ENCODE measurements around the gene HOXD10.

The HOXD10 gene

DNA sequence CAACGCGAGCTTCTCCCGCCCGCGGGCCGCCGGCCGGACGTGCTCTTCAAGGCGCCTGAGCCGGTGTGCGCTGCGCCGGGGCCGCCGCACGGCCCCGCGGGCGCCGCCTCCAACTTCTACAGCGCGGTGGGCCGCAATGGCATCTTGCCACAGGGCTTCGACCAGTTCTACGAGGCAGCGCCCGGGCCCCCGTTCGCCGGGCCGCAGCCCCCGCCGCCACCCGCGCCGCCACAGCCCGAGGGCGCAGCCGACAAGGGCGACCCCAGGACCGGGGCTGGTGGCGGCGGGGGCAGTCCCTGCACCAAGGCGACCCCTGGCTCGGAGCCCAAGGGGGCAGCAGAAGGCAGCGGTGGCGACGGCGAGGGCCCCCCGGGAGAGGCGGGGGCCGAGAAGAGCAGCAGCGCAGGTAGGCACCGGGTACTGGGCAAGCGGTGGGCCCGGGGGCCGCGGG lies 8.8 kb upstream of the HOXD10 start:
- peak; percentile 57 for DNase-seq

DNA sequence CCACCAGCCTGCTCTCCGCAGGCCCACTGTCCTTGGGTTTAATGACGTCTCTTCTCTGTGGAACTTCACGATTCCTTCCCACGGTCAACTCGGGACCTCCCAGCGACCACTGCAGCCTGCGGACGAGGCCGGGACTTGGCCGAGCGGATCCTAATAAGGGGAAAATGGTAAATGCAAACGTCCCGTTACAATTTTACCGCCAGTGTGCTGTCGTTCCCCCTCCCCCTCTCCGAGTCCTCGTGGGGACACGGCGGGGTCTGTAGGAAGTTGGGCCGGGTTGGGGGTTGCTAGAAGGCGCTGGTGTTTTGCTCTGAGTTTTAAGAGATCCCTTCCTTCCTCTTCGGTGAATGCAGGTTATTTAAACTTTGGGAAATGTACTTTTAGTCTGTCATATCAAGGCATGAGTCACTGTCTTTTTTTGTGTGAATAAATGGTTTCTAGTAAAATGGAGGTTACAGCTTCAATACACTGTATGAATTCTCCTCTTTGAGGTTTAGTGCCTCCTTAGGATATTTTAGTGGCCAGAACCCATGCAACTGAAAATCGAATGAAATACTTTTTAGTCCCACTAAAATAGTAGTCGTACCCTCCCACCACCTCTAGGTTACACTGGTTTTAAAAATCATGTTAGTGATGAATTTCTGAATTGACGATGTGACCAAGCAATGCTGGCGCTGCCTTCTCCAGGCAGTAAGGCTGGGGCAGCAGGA lies 7.2 kb upstream of the HOXD10 start:
- peak; percentile 46 for DNase-seq

DNA sequence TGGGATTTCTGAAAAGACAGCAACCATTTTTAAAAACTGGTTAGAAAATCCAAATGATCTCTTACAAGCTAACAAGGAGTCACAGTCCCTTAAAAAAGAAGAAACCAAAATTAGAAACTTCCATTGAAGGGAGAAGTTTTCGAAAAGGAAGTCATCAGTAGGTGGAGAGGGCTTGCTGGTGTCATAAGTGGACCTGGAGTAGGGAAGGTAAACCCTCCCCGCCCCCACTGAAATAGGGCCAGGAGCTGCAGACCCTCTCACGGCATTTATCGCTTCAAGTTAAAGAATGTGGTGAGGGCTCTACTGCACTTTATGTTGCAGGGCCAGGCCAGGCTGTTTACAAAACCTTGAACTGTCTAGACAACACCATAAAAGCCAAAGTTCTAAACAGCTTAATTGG lies 6.6 kb upstream of the HOXD10 start:
- DNase-seq, result peak; percentile 42

DNA sequence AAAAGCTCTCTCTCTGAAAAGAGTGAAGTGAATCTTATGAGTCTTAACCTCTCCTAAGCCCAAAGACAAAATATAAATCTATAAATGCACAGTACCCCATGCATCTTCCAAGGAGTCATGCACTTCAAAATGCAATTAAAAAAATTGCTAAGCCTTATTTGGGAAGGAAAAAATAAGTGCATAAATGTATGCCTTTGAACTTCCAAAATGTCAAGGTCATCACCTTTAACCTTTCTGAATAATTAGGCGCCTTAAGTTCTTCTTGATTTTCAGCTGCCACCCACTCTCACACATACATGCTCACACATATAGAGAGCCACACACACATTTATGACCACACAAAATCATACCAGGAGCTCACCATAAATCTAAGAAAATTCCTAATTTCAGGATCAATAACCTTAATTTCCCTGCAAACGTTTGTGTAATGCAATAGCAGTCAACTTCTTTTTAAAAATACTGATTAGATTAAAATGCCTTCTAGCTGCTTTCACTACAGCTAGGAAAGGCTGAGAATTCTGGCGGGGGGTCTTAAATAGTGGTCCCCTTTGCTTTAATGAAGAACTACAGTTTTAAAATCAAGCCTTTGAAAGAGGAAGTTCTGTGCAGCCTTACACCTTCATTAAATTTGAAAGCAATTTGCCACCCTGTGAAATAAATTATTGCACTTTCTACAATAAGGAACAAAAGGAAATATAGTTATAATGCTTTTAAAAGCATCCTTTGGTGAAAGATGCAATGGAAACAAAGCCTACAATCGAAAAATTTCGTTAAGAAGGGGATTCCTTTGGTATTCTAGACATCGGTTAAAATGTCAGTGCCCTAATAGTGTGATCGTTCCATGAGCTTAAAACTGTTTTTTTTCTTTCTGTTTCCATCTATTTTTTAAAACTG lies 5.9 kb upstream of the HOXD10 start:
- DNase-seq, result peak; percentile 40

DNA sequence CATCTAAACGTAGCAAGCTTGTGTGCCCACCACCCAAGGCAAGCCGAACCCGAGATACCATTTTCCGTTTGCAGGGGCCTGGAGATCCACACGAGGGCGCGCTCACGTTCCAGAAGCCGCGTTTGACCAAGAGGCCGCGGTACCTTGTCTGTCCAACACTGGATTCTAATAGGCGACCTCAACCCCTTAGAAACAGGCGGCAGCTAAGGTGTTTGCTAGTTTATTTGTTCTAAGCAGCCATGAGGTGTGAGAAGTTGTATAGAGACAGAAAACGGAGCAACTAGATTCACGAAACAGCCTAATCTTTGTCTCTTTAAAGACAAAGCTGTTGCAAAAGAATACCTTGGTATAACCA lies 5.3 kb upstream of the HOXD10 start:
- peak; percentile 91 for DNase-seq

DNA sequence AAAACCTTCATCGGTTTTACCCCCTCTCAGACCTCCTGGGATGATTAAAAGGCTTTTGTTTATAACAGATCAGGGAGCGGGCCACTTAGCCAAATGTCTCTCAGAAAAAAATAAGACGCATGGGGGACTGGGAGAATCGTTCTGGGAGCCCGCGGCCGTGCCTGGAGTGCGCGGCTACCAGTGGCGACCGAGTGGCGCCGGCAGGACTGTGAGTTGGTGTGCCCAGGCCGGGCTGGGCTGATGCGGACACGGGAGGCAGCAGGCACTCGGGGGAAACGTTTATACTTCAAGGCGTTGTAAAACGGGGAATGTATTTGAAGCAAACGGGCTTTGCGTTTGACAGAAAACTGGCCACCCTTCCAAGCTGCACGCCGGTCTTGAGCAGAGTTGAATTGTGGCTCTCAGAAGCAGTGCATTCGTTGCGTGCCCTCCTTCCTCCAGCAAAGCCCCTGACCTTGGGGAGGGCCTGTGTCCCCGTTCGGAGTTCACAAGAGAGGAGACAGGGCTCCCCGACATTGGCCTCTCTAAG lies 4.7 kb upstream of the HOXD10 start:
- peak; percentile 58 for DNase-seq

DNA sequence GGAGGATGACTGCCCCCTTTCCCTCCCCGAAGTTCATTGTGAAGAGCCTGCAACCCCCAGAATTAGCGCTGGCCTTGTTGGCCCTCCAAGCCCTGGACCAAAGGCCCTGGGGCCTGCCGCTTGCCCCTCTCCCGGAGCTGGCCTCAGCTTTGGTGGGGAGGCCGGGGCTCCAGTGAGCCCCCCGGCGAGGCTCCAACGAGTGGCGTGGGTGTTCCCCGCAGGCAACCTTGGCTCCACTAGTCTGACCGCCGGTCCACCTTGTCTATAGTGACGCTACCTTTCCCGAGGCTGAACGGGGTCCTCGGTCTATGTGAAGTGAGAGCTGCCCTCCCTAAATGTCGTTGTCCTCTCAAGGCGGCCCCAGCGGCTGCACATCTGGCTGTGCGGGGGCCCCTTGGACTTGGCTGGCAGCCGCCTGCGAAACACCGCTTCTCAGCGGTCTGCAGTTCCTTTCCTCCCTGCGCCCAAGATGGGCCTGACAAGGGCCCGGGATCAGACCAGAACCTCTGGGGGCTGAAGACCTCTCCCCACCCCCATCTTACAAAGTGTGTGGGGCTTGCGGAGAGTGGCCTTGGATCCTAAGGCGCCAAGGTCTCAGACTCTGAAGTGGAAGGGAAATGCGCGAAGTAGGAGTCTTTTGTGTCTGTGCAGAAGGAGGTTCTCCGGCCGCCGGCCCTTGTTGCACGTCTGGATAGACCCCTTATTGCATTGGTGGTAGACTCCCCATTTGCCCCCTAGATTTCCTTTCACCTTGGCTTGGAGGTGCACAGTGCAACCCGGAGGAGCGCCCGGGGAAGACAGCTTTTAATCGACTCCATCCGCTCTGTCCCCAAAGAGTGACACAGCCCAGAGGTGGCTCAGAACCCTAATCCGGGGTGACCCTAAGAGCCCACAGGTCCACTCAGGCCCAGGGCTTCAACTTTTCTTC lies 3.9 kb upstream of the HOXD10 start:
- DNase-seq, result peak; percentile 56

DNA sequence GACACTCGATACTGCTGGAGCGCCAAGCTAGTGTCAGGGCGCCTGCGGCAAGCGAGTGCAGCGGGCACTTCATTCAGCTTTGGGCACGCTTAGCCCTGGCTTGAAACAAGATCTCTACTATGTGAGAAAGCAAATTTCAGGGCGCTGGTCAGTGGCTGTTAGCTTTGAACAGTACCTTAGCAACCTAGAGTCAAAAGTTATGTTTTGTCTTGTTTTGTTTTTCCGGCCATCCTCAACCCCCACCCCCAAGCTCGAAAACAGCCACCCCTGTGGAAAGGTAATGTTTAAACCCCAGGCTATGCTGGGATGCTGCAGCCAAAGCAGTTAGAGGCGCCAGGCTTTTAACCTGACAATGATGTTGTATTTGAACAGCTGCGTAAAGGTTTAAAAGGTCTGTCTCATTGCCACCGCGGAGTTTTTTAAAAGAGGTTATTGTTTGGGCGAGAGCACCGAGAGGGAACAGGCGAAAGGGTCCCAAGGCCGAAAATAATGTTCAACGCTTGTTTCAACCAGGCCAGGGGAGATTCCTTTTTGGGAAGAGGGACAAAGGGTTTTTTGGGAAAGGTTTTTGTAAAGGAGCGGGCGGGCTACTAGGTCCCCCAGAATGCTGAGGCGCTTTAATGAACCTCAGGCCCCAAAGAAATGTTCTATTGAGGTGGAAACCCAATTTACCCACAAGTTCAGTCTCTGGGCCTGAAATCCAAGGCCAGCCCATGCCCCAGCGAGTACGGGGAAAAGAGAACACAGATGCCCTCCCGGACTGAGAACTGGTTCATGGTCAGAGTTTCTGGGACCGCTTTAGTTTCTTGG lies 2.3 kb upstream of the HOXD10 start:
- peak; percentile 96 for DNase-seq

DNA sequence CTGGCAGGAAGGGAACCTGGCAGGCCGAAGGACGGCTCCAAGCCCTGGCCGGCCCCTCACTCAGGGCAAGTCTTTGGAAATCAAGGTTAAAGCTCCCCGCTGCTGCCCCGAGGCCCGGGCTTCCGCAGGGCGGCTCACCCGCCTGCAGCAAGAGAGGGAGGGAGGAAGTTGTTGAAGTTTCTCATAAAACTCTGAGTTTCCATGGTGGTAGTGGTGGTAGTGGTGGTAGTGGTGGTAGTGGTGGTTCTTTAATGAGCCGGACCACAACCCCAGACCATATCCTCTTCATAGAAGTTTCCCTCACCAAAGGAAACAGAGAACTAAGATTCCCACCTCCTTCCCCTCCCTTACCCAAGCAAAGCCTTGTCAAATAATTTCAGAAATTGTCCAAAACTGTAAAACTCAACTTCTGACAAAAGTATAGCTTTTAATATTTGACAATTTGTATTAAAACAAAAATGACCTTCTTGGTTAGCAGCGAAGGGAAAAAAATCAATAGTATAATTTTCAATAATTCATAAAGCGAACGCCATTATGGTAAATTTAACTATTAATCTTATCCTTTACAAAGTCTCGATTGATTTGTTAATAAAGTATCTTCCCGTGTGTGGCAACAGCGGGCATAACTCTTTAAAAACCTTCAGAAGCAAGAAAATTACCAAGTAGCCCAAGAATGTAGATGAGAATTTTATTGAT lies 1.5 kb upstream of the HOXD10 start:
- DNase-seq, result peak; percentile 34

DNA sequence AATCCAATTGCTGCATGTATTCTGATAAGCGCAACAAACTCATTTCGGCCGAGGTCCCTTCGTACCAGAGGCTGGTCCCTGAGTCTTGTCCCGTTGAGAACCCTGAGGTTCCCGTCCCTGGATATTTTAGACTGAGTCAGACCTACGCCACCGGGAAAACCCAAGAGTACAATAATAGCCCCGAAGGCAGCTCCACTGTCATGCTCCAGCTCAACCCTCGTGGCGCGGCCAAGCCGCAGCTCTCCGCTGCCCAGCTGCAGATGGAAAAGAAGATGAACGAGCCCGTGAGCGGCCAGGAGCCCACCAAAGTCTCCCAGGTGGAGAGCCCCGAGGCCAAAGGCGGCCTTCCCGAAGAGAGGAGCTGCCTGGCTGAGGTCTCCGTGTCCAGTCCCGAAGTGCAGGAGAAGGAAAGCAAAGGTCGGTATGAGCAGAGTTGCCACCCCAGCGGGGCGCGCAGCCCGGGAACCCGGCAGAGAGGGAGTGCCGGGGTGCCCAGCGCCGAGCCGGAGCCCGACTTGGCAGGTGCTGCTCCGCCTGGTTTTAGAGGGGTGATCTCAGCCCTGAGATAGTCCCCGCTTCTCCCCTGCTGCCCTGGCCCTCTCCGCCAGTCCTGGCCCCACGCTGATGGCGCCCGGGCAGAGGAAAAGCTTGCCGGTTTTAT lies 714 bp downstream of the HOXD10 start:
- no peak for DNase-seq

DNA sequence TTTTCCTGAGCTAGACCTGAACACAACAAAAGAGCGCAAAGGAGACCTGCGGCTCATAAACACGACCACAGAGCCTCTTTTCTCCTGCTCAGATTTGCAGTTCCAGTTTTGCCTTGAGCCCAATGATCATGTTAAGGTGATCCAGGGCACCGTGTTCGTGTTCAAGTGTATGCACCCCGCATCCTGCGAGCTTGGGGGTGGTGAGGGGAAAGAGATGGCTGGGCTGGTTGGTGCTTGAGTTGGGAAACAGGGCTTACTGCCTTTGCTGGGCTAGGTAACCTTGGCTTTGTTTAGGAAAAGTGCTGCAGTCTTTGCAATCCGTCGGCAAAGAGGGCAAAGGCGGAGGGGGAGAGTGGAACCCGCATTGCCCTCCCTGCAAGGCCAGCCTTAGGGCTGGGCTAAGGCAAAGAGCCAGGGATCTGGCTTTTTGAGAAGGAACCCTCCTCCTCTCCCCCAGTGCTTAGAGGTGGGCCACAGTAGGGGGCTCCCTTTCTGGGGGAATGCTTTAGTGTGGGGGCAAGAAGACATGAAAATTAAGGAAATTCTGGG lies 1.3 kb downstream of the HOXD10 start:
- no peak for DNase-seq

DNA sequence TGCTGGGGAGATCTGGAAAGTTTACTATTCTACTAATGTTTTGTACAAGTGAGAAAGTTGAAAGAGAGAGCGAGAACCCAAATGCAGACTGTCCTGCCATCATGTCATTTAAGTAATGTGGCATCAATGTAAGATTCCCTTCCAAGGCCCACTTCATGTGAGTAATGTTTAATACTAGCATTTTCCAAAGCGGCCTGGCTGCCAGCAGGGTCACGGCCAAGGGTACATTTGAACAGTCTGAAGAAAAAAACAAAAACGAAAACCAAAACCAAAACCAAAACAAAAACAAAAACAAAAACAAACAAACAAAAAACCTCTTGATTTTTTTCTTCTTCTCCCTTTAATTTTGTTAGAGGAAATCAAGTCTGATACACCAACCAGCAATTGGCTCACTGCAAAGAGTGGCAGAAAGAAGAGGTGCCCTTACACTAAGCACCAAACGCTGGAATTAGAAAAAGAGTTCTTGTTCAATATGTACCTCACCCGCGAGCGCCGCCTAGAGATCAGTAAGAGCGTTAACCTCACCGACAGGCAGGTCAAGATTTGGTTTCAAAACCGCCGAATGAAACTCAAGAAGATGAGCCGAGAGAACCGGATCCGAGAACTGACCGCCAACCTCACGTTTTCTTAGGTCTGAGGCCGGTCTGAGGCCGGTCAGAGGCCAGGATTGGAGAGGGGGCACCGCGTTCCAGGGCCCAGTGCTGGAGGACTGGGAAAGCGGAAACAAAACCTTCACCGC lies 2.2 kb downstream of the HOXD10 start:
- no peak for DNase-seq

DNA sequence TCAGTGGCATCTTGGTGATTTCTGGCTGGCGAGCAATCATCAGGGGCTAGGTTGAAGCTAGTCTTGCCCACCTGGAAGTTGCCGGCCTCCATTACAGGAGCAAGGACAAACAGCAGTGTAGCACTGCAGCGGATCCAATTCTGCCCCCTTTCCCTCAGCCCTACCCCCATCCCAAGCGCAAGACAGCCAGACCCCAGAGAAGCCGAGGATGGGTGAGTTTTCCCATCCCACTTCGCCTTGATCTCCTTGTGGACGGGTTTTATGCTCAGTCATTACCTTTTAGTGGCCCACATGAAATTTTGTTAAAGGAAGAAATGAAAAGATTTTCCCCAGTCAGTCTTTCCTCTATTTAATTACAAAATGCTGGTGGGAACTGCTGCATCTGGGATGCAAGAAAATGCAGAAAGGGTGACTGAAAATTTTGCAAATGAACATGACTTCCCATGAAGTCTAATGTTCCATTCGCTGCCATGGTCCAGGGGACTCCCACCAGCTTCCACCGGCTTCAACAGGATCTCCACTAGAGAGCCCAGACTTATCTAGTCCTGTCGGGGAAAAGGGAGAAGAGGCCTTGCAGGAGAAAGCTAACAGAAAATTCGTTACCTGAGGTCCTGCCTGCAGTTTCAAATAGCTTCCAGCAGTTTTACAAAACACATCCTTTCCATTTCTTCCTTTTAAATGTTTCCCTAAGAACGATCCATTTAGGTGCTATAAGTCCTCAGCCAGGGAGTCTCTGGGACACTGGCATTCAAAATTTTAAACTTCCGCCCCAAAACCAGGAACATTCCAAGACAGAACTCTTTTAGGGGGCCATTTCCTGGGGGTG lies 4.0 kb downstream of the HOXD10 start:
- DNase-seq, result no peak

DNA sequence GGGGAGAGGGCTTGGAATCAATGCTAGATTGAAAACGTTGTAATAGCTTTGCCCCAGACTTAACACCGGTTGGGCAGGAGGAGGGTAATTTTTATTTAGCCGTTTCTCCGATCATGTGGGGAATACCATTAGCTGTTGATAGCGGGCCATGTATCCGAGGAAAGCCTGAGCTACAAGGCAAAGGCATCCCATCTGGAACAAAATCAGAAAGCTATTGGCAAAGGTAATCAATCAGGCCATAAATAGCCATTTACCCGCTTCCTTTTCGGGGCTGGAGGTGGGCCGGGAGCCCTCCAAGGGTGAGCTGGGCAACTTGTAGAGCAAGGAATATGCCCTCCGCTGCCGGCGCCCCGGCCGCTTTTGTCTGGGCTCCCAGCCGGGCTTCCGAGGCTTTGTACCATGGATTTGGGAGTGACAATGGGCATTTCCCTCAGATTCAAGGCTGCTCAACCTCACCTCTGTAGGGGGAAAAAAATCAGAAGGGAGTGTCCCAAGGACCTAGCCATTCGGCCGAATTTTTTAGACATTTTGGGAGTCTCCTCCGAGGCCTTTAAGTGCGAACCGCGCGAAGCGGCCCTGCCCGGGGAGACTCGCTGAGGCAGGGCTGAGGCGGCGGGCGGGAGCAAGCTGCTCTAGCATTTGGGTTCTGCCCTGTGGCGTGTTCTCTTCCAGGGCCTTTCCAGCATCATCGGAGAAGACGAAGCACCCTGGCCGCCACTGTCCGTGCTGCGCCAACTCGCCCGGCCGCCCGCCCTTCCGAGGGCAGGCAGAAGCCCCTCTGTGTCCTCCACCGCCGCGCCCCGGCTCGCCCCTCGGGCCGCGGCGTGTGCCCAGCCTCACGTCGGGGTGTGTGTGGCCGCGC lies 4.8 kb downstream of the HOXD10 start:
- DNase-seq, result no peak

DNA sequence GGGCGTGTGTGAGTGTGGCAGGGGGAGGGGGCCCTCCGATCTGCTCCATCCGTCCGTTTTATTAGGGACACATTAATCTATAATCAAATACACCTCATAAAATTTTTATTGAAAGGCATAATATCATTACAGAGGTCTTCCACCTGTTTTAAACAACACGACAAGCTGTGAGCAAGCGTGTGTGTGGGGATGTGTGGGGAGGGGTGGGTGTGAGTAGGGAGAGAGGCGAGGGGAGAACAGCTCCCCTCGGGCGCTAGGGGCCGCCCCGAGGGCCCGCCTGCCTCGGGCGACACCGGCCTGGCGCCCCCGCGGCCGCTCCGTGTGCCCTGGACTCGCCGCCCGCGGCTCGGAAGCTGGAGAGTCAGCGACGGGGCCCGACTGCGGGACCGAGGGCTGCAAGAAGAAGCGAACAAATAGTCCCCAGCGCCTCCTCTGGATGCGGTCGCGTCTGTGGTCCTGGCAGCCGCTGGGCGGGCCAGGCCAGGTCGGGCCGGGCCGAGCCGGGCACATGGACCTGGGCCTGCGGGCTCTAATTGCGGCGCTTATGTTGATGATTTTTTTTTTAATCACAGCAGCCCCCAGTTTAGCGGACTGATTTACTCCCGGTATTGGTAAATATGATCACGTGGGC lies 5.6 kb downstream of the HOXD10 start:
- DNase-seq, result no peak

DNA sequence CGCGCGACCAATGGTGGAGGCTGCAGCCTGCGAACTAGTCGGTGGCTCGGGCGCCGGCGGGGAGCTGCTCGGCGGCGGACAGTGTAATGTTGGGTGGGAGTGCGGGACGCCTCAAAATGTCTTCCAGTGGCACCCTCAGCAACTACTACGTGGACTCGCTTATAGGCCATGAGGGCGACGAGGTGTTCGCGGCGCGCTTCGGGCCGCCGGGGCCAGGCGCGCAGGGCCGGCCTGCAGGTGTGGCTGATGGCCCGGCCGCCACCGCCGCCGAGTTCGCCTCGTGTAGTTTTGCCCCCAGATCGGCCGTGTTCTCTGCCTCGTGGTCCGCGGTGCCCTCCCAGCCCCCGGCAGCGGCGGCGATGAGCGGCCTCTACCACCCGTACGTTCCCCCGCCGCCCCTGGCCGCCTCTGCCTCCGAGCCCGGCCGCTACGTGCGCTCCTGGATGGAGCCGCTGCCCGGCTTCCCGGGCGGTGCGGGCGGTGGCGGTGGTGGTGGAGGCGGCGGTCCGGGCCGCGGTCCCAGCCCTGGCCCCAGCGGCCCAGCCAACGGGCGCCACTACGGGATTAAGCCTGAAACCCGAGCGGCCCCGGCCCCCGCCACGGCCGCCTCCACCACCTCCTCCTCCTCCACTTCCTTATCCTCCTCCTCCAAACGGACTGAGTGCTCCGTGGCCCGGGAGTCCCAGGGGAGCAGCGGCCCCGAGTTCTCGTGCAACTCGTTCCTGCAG lies 6.3 kb downstream of the HOXD10 start, which contains the start of gene HOXD9:
HOXD9 (plus strand) TSS at position 37 of the 728 bp plus-strand sequence; CDS start at position 87, 50 bp downstream.
- DNase-seq, result no peak

Measured in NCI-H69 (cell line).